Fibroblast of skin of abdomen (primary cell): ENCODE measurements around the gene NR1D1.

Experiments
- DNase-seq: peaks from one replicate; pipeline ENCODE4 v3.0.0-alpha.2; 2013

Gene NR1D1

DNA sequence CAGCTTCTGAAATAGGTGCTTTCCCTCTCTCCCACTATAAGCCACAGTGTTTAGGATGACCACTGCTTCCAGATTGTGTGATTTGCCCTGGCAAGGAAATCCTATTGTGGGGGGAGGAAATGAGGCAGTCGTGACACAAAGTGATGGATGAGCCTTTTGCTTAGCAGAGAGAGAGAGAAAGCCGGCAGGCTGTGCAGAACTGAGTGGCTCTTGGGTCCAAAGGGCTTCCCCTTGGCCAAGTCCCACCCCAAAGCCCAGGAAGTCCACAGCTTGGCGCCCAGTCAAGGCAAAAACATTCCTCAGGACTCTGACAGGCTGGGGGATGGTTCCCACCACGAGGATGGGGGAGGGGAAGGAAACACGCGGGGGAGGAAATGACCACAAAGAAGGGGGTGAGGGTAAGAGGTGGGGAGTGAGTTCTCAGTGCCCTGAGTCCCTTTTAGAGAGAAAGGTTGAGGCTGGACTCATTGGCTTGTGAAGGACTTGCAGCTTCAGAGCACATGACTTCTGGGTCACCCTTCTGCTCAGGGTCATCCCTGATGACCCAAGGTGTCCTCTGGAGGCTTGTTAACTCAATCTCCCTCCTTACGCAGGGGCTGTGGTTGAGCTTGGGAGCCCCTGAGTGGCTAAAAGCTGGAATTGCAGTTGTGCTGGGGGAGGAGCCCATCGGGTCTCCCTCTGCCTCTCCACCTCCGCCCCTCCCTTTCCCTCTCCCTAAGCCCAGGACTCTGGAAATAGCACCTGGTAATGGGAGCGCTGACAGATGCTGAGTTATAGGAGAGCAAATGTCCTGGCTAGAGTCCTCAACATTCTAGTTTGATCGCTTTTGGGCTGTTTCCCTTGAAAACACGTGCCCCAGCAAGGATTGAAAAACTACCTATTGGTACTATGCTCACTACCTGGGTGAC lies 11.1 kb upstream of the NR1D1 start:
- DNase-seq = peak; percentile 97

DNA sequence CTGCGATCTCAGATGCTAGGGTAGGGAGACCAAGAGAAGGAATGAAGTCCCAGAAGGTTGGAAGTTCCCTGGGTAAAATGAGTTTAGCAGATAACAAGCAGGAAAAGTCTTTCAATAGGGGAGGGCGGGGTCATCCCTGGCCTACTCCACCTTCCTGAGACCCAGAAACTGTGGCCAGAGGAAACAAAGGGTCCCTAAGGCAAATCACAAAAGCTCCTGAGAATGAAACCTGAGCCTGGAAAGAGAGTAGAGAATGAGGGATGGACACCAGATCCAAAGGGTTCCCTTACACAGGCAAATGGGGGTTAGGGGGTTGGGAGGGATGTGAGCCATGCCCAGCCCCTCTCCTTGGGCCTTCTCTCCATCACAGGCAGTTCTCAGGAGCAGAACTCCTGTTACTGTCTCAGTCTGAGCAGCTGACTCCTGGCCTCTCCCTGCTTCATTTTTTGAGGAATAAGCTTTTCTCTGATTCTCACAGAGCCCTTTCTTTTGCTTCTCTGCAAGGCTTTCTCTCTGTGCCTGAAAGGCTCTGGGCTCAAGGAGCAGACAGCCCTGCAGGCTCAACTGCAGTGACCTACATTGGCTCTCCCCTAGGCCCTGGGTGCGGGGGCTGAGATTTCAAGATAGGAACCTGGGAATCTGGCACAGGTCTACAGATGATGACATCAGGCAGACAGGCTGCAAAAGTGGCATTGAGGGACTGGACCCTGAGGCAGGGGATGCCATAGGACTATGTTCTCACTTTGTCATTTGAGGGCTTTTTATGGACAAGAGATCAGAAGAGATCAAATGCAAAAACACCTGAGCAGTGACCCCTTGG lies 9.8 kb upstream of the NR1D1 start:
- no peak for DNase-seq

DNA sequence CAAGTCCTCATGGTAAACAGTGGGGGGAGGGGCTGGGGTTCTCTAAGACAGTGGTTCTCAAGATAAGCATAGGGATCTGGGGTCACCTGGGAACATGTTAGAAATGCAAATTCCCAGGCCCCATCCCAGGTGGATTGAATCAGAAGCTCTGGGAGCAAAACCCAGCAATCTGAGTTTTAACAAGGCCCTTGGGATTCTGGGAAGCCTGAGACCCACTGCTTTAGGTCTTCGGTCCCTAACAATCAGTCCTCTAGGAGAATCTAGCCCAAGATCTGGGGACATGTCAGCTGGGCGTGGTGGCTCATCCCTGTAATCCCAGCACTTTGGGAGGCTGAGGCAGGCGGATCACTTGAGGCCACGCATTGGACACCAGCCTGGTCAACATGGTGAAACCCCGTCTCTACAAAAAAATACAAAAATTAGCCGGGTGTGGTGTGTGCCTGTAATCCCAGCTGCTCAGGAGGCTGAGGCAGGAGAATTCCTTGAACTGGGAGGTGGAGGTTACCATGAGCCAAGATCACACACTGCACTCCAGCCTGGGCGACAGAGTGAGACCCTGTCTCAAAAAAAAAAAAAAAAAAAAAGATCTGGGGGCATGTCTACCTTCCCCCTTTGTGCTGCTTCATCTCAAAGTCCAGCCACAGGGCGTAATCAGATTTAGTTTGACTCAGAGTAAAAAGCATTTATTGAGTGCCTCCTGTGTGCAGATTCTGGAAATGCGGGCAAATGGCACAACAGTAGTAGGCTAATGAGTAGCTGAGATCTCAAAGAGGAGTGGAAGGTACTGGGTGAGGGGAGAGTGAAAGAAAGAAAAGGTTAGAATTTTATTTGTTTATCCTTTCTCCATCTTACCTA lies 8.8 kb upstream of the NR1D1 start:
- DNase-seq = no peak

DNA sequence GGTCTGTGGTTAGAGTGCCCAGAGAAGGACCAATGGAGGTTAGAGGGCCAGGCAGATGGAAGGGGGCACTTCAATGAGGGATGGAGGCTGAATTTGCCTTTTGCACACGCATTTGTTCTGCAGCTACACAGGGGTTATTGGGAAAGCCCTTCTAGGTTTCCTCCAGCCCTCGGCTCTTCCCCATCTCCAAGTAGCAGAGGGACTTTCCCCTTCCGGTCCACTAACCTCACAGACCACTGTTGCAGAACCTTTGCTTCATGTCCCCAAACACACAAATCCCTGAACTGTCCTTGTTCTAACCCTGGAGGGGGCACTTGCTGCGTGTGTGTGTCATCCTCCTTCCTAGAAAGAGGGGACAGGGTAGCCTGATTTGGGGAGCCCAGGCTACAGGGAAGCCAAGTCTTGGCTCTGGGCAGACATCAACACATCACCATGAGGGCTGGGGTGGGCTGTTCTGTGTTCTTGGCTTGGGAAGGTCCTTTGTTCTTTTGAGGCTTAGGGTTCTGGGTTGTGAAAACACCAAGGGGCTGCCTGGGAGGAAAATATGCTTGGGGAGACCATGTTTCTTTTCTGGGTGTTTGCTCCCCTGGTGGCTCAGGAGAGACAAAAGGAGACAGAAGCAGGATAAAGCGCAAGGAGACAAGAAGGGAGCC lies 7.3 kb upstream of the NR1D1 start:
- DNase-seq = no peak

DNA sequence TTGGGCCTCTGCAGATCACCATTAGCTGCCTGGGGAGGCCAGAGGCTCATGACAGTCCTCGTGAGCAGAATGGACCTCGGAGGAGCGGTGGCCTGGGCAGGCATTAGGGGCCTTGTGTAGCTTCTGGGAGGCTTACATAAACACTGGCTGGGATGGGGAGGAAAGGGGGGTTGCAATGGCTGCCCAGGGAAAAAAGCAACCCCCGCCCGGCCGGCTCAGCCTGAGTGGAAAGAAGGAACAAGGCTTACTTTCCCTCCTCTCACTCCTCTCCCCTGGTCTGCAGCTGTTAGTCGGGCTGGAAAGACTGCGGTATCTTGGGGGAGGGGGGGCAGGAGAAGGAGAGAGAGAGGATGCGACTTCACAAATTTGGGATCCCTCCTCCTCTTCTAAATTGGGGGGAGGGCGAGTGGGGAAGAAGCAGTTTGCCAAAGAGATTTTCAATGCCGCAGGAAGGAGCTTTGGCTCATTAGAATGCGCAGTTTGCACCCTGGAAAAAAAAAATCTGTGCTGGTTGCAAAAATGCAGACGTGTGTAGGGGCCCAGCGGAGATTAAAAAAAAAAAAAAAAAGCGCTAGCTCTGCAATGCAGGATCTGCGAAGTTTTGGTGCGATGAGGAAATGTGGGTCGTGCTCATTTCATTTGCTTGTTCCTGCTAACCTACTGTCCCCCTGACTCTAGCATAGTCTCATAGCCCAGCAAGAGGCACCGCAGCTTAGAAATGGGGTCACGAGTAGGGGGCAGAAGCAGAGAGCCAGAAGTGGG lies 6.6 kb upstream of the NR1D1 start:
- DNase-seq = peak; percentile 73

DNA sequence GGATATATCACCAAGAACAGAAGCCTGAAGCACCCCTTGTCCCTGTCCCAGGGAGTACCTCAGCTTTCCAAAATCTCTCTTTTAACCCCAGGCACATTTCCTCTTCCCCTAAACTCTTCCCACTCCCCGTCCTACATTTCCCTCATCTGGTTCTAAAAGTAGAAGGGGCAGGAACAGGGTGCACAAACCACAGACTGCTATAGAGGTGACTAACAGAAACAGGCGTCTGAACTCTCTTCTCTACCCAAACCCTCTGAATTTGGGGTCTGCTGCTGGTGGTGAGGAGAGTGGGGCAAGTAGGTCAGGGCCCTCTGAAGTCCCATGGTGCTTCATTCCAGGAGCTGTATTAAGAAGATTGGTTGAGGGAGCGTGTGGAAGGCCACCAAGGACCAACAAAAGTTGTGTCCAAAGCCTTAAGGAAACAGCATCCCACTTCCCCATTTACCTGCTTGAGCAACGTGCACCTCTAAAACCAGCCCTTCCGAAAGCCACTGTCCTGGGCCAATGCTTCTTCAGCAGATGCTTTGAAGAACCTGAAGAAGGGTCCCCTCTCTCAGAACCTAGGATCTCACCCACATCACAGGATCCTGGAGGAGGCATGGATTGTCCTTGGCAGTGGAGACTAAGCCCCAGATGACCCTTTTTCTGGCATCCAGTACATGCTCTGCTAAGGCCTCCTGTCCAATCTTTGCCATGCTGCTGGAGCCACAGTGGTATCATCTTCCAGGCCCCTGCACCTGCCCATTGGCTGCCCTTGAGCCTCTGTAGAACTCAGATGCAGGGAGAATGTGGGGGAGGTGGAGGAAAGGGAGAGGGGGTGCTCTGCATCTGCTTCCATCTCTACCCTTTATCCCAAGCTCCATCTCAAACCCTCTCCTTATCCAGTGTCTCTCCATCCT lies 5.7 kb upstream of the NR1D1 start:
- no peak for DNase-seq

DNA sequence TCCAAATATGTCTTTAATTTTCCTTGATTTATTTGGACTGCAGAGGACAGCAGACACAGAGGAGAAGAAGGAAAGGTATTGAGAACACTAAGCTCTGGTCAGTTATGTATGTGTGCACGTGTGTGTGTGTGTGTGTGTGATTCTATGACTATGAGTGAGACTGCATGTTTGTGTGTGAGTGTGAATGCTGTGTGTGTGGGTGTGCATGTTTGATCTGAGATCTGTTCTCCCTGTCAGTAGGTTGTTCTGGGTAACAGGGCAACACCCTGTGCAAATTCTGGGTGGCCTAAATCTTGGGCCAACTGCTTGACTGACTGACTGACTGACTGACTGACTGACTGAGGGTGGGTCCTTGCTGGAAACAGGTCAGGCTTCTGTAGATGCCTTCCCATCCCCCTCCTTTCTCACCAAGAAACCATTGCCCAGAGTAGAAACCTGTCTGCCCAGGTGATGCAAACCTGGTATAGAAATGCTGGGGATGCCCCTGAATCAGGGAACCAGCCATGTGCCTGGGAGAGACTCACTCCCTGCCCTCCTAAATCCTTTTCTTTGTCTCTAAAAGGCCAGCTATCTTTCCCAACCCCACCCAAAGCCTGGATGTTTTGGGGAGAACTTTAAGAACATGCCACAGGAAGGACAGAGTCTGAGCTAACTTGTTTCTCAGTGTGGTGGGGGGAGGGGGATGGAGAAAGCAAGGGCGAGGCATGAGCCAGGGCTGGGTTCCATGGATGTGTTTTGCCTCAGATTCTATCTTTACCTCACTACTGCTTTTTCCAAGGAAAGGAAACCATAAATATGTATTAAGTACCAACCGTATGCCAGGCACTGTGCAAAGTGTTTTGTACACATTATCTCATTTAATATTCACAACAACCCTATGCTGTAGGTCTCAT lies 4.5 kb upstream of the NR1D1 start:
- no peak for DNase-seq

DNA sequence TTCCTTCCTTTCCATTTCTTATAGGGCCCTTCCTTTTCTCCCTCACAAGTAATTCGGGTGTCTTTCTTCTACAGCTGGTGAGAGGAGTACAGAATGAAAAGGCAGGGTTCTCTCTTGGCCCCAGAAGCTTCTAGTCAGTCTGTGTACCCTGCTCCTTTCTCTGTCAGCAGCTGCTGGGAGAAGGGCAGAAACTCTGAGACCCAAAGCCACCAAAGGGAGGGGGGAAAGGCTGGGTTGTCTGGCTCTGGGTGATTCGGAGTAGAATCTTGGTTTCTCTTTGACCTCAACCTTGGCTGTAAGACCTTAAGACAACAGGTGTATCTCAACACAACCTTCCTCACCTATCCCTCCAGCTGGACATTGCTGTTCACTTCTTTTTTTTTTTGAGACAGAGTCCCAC lies 3.3 kb upstream of the NR1D1 start:
- no peak for DNase-seq

DNA sequence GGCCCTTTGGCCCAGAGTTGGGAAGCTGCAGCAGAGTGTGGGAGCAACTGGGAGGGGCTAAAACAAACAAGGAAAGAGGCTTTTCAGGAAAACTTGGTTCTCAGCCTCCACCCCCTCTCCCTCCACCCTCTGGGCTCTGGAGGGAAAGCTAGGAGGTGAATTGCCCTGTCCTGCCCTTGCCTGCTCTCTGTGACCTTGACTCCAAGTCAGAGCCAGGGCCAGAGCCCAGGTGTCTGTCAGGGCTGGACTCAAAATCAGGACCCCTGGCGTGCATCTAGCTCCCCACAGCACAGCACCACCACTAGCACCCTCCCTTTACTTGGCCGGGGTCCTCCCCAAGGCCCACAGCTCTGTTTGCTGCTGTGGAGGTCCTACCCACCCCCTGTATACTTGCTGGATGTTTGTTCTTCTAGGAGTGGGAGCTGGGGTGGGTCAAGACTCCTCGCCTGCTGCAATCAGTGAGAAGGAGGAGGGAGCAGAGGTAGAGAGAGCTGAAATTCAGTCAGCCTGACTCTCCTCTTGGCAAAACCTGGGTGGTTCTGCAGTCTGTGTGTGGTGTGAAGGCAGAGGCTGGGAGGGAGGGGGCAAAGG lies 2.8 kb upstream of the NR1D1 start:
- no peak for DNase-seq

DNA sequence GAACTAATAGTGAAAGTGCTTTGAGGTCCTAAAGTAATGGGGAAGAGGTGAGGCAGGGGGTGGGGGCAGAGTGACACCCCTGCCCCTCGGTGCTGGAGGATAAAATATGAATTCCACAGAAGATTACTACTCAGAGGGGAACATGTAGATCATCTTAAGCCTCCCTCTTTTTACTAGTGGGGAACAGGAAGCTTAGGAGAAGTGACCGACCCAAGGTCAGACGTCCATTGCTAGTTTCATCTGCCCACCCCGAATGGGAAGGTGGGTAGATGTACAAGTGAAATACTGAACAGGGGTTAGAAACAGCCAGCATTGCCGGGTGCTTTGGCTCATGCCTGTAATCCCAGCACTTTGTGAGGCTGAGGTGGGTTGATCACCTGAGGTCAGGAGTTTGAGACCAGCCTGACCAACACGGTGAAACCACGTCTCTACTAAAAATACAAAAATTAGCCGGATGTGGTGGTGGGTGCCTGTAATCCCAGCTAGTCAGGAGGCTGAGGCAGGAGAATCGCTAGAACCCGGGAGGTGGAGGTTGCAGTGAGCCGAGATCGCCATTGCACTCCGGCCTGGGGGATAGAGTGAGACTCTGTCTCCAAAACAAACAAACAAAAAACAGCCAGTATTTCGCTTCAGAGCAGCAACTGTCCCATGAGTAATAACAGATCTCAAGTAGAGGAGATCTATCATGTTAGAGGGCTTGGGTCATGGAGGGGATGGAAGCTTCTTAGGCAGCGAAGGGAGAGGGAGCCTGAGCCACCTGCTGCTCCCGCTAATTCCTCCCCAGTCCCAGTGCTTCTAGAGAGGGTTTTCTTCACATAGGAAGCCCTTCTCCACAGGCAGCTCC lies 1.2 kb upstream of the NR1D1 start:
- no peak for DNase-seq

DNA sequence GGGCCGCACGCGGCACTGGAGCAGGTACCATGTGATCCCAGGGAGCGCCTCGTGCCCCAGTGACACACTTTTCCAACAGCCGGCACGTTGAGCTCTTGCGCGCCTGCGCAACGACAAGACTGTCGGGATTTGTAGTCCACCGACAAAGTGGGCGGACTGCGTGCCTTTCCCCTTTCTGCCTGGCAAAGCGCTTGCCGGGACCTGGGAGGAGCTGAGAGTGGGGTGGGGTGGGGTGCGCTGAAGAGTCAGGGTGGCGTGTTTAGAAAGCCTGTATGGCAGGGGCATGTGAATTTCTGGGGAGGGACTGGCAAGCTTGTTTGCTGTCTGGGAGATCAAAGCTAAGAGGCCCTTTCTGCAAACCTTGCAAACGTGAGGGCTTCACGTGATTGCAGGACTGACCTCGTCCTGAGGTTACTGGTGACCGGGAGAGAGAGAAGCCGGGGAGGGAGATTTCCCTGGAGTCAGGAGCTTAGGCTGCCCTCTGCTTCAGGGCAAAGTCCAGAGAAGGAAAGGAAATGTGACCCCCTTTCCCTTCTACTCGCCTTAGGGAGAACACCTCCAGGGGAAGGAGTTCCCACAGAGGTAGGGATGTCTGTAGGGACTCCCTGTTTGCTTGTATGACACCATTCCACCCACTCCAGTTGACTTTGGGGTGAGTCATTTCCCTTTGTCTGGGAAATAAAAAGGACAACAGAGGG lies 429 bp upstream of the NR1D1 start:
- peak; percentile 98 for DNase-seq

DNA sequence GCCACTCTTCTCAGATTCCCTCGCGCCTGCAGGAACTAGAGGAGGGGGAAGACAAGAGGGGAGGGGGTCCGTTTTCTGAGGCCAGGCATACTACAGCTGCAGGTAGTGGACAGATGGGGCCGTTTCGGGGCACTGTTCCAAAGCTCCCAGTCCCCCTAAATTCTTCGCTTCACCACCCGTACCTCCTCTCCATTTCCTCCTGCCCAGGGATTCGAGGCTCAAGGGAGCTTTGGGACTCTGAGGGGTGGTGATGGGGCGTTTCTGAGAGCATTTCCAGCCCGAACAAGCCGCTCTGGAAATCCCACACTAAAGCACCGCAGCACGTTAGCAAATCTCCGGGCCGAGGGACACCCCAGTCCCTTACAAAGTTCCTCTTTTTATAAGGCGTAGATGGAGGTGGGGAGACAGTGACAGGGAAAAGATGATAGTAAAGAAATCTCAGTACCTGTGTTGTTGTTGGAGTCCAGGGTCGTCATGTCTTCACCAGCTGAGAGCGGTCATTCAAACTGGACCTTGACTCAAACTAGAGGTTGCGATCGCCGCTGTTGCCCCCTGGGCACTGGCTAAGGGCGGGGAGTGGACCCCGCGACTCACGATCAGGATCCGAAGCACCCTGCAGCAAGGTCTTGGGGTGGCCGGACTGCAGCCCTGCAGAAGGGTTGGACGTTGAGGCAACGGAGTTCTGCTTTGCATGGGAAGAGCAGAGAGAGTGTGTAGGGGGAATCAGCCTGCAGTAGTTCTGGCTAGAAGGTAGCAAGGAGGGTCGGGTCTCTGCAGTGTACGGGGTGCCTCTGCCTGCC lies 570 bp downstream of the NR1D1 start:
- DNase-seq = no peak

DNA sequence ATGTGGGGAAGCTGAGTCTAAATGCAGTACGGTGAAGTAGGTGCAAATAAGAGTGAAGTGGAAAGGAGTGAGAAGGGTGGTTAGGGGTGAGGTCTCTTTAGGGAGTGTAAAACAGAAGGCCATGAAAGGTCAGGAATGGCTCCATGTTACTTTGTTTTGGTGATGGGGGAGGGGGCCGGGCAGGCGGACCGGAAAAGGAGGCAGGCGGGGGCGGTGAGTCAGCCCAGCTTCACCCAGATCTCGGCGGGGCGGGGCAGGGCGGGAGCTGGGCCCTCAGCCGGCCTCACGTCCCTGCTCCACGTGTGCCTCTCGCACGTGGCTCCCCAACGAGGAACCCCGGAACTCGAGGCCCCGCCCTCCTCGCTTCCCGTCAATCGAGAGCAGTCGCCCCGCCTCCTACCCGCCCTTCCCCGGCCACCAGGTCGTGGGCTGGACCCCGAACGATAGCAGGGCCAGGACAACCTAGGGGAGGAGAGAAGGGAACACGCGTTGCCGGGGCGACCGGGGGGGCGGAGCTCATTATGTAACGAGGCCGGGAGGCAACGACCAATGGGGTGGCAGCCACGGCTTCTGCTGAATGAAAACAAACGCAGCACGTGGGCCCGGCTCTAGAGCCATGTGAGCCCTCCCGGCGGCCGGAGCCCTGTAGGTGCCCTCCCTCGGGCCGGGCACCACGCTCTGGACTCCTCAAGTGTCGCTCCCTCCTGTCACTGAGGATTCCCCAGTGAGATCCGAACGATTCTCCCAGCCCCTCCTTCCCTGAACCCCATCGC lies 1.4 kb downstream of the NR1D1 start:
- peak; percentile 100 for DNase-seq

DNA sequence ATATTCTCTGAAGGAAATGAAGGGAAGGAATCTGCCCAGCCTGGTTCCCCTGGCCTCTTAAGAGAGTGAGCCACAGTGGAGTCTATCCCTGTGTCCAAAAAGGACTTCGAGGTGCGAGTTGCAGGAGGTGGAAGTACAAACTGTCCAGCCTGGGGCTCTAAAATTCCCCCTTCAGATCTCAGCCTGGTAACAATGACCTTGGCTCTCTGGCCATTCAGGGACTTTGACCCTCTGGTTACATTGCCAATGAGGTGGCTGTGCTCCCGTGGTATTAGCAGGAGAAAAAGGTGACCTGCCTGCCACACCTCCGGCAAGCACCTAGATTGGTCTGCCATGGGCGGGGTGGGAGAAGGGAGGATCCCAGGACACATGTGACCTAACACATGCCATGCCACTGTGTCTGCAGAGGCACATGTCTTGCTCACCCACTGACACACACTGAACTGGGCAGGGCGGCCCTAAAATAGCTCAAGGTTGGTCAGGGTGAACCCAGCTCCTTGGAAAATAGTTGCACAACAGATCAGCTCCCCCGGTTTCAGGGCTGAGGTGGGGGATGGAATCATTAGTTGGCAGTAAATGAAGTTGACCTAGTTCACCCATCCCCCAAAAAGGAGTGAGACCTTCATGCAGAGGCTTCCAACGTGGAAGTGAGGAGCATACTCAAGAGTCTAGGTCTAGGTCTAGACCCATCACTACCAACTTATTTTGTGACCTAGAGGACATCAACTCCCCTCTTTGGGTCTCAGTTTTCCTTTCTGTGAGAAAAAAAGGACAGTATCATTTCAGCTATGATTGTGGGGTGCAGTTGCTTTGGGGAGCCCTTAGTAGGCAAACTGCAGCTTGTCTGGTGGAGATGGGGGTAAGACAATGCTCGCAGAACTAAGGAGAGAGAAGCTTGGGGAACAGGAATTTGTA lies 2.2 kb downstream of the NR1D1 start:
- DNase-seq = no peak
